ENCODE measurements around the gene PHOX2B. TPM values are rescaled to one million over a fixed set of nuclear protein-coding genes. Genes with fewer than 3 reads are reported as not detected.

The PHOX2B gene
- not detected in 2 replicates for total RNA-seq (ENCODE audit: low replicate concordance)

GRCh38 chr4:41748571-41749475, at the start of gene PHOX2B:
TSS of gene PHOX2B (minus strand) at chr4:41748725. CDS start at chr4:41748610, 115 bp downstream.
- no peak for DNase-seq (ENCODE audit: low read depth)
- TF ChIP-seq, protein P1, sequence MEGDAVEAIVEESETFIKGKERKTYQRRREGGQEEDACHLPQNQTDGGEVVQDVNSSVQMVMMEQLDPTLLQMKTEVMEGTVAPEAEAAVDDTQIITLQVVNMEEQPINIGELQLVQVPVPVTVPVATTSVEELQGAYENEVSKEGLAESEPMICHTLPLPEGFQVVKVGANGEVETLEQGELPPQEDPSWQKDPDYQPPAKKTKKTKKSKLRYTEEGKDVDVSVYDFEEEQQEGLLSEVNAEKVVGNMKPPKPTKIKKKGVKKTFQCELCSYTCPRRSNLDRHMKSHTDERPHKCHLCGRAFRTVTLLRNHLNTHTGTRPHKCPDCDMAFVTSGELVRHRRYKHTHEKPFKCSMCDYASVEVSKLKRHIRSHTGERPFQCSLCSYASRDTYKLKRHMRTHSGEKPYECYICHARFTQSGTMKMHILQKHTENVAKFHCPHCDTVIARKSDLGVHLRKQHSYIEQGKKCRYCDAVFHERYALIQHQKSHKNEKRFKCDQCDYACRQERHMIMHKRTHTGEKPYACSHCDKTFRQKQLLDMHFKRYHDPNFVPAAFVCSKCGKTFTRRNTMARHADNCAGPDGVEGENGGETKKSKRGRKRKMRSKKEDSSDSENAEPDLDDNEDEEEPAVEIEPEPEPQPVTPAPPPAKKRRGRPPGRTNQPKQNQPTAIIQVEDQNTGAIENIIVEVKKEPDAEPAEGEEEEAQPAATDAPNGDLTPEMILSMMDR (IDR thresholded peaks at IDR 0.05; ENCODE audit: insufficient read depth, low read length), result no peak
- no peak within 1 kb of the TSS for H3K4me3 ChIP-seq (ENCODE audit: low read depth, low read length)

GRCh38 chr4:41797260-41797659, 48.7 kb upstream of the PHOX2B start:
- H3K4me3 ChIP-seq (ENCODE audit: low read depth, low read length), result no peak overlapping the region
- no peak for DNase-seq (ENCODE audit: low read depth)
- TF ChIP-seq, protein P1 (IDR thresholded peaks at IDR 0.05; ENCODE audit: insufficient read depth, low read length), result no peak

- H3K4me3 ChIP-seq (ENCODE audit: low read depth, low read length), result no peak overlapping the region
- TF ChIP-seq, protein P1 (IDR thresholded peaks at IDR 0.05; ENCODE audit: insufficient read depth, low read length), result no peak
- DNase-seq (ENCODE audit: low read depth), result no peak
Measured at GRCh38 chr4:41796545-41797210, 48.2 kb upstream of the PHOX2B start.

DNA sequence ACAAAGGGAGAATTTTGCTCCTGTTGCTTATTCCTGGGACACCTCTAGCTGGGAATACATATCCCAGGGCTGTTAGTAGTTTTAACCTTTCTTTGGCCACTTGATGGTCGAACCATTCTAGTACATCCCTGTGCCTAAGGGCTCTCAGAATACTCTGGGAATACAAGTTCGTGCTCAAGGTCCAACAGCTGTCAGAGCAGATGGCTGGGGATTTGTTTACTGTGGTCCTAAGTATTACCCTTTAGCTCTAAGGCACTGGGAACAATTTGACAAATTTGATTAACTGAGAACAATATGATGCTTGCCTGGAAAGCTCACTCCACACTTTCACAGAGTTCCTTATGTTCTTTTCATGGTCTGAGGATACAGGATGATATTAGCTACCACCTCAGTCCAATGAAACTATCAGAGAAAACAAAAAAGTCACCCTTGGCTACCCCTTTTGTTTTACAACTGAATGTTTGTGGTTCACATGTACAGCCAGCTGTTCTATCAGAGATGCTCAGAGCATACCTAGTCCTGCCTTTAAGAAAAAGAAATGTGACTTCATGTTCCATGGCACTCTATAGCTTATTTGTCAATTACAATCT, 47.4 kb upstream of the PHOX2B start:
- H3K4me3 ChIP-seq (ENCODE audit: low read depth, low read length), result no peak overlapping the region
- TF ChIP-seq, protein P1 (IDR thresholded peaks at IDR 0.05; ENCODE audit: insufficient read depth, low read length), result no peak
- no peak for DNase-seq (ENCODE audit: low read depth)

DNA sequence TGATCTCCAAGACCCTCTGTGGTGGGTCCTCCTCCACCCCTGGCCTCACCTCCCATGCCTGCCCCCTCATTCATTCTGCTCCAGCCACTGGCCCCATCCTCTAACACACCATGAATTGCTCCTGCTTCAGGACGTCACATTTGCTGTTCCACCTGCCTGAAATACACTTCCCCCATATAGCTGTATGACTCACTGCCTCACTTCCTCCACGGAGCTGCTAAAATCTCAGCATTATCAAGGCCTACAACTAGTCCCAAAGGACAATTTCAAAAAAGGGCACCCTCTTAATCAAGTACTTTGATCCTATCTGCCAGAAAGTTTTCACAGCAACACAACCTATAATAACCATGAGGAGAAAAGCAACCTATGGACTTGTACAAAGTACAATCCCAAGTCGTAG, 43.6 kb upstream of the PHOX2B start:
- TF ChIP-seq, protein P1 (IDR thresholded peaks at IDR 0.05; ENCODE audit: insufficient read depth, low read length), result no peak
- H3K4me3 ChIP-seq (ENCODE audit: low read depth, low read length), result no peak overlapping the region
- no peak for DNase-seq (ENCODE audit: low read depth)

DNA sequence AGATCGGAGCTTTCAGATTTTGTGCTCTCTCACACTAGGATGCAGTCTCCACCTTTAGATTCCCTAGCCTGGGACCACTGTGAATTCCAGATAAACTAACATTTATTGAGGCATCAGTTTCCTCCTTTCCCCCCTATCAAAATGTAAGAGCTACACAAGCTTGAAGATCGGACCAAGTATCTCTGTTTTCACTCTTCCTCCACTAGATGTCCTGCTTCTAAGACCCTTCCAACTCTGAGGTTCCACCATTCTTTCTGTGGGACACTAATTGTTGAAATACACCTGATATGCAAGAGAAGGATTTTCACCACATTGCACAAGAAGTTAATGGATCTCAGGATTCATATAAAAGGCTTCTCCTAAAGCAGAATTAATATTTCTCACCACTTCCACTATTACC, 43.0 kb upstream of the PHOX2B start:
- TF ChIP-seq, protein P1 (IDR thresholded peaks at IDR 0.05; ENCODE audit: insufficient read depth, low read length), result no peak
- H3K4me3 ChIP-seq (ENCODE audit: low read depth, low read length), result no peak overlapping the region
- DNase-seq (ENCODE audit: low read depth), result no peak

Data from fibroblast of the aortic adventitia (primary cell).